Neutrophil (primary cell): ENCODE results near the gene LYSMD2.

Source experiments
- H3K27ac ChIP-seq: fragments of 200-600 bp; sonication (generic); 2 replicates; pipeline ENCODE4 v1.5.1; 2016; ENCODE audit warnings: mild to moderate bottlenecking, moderate library complexity
- H3K27me3 ChIP-seq: fragments of 200-600 bp; sonication (generic); 2 replicates; pipeline ENCODE4 v1.6.0; 2016; ENCODE audit warnings: mild to moderate bottlenecking
- H3K36me3 ChIP-seq: fragments of 200-600 bp; sonication (generic); 2 replicates; pipeline ENCODE4 v1.5.1; 2017
- H3K4me1 ChIP-seq, 2 experiments: fragments of 200-600 bp in 1 of 2; sonication (generic) in 1 of 2; 1 replicate in 1 of 2; 2 replicates in 1 of 2; pipeline versions ENCODE4 v1.5.1 to v1.6.1; 2013 to 2016; ENCODE audit warnings: low read depth in 1 of 2, low read length in 1 of 2, mild to moderate bottlenecking in 1 of 2, moderate library complexity in 1 of 2; ENCODE audit not compliant: control insufficient read depth in 1 of 2, insufficient read depth in 1 of 2
- H3K4me3 ChIP-seq, 2 experiments: fragments of 200-600 bp in 1 of 2; sonication (generic) in 1 of 2; 1 replicate in 1 of 2; 2 replicates in 1 of 2; pipeline ENCODE4 v1.5.1; 2013 to 2016; ENCODE audit warnings: low read depth in 1 of 2, low read length in 1 of 2, mild to moderate bottlenecking in 1 of 2, moderate library complexity in 1 of 2
- H3K9me3 ChIP-seq: fragments of 200-600 bp; sonication (generic); 2 replicates; pipeline ENCODE4 v1.5.1; 2016
- CTCF ChIP-seq: fragments of 200-600 bp; sonication (generic); IDR thresholded peaks from 2 replicates; pipeline ENCODE4 v1.5.1; 2016; ENCODE audit warnings: antibody characterized with exemption

Gene LYSMD2

GRCh38 chr15:51751697-51752683 lies 14.5 kb upstream of the LYSMD2 start:
- no peak for TF ChIP-seq CTCF
- H3K27ac ChIP-seq: peak overlapping the region; percentile 67
- H3K4me3 ChIP-seq: peak overlapping the region; percentile 75 to 83
- H3K27me3 ChIP-seq: peaks cover 25% of the 10 kb centered on the region
- peaks cover 56 to 58% of the 10 kb centered on the region in 2 experiments for H3K4me1 ChIP-seq
- H3K9me3 ChIP-seq: no peaks in the 10 kb centered on the region
- H3K36me3 ChIP-seq: no peaks in the 10 kb centered on the region

GRCh38 chr15:51750792-51751696 lies 13.6 kb upstream of the LYSMD2 start, which contains the start of gene TMOD2:
Gene TMOD2, plus strand, starts transcription at chr15:51751597. Its CDS starts 14,845 bp downstream, at chr15:51766442.
- Histone ChIP-seq H3K4me3 (peak within 1 kb of the TSS; percentile 75 to 83), H3K36me3 (no peaks in the 10 kb centered on the region), H3K4me1 (peaks cover 46 to 48% of the 10 kb centered on the region in 2 experiments), H3K27me3 (peaks cover 25% of the 10 kb centered on the region), H3K27ac (peak within 1 kb of the TSS; percentile 67), H3K9me3 (no peaks in the 10 kb centered on the region)
- TF ChIP-seq CTCF: no peak

GRCh38 chr15:51750186-51750585 lies 12.7 kb upstream of the LYSMD2 start:
- no peak for TF ChIP-seq CTCF
- Histone ChIP-seq H3K27ac (no peak overlapping the region), H3K9me3 (no peaks in the 10 kb centered on the region), H3K4me3 (peak overlapping the region in 1 of 2 experiments; percentile 75), H3K36me3 (no peaks in the 10 kb centered on the region), H3K27me3 (peaks cover 25% of the 10 kb centered on the region), H3K4me1 (peaks cover 38 to 40% of the 10 kb centered on the region in 2 experiments)

- peaks cover 25% of the 10 kb centered on the region for H3K27me3 ChIP-seq
- no peak for TF ChIP-seq CTCF
- H3K27ac ChIP-seq: no peak overlapping the region
- H3K9me3 ChIP-seq: no peaks in the 10 kb centered on the region
- H3K4me1 ChIP-seq: peaks cover 29 to 31% of the 10 kb centered on the region in 2 experiments
- no peaks in the 10 kb centered on the region for H3K36me3 ChIP-seq
- H3K4me3 ChIP-seq: no peak overlapping the region
Measured at GRCh38 chr15:51749307-51749706, 11.9 kb upstream of the LYSMD2 start.

GRCh38 chr15:51739061-51739712 lies 1.7 kb upstream of the LYSMD2 start:
- no peaks in the 10 kb centered on the region for H3K36me3 ChIP-seq
- H3K27me3 ChIP-seq: no peaks in the 10 kb centered on the region
- no peak overlapping the region for H3K27ac ChIP-seq
- peaks cover 24 to 31% of the 10 kb centered on the region in 2 experiments for H3K4me1 ChIP-seq
- H3K4me3 ChIP-seq: no peak overlapping the region
- no peaks in the 10 kb centered on the region for H3K9me3 ChIP-seq
- TF ChIP-seq CTCF: no peak
